OCI-M2 (cell line): ENCODE measurements around the gene ACOX3.
"Not testable (repeated sequence)": the region's sequence is repeated elsewhere in the genome, so short reads cannot be mapped to it uniquely, and the experiment has no call there.

Source experiments
- DNase-seq: peaks from one replicate; lab custom pipeline; 2025; ENCODE audit not compliant: unreplicated experiment; lab: John Stamatoyannopoulos, UW

ACOX3 gene

DNA sequence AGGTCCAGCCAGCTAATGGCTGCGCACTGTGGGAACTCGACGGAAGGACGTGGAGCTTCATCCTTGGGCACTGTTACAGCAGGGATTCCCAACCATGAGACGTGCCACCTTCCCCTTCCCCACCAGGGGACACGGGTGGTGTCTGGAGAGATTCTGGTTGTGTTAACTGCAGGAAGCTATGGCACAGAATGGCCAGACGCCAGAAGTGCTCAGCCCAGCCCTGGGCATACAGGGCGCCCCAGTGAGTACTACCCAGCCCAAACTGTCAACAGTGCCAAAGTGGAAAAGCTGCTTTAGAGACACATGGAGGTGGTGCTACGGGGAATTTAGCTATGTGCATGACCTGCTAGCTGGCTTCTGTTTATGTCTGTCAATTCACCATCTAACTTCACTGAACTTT lies 32.8 kb downstream of the ACOX3 start:
- DNase-seq = no peak

DNA sequence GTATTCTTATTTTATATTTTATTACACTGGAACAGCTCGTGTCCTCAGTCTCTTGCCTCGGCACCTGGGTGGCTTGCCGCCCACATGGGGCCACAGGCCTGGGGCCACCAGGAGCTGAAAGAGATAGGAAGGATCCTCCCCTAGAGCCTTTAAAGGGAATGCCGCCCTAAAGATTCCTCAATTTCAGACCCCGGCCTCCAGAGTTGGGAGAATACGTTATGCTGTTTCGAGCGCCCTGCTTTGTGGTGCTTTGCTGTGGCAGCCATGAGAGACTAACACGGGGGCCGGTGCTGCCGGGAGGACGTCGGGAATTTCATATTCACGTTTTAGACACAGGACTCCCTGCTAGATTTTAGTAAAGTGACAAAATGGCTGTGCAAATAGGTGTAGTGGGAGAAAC lies 33.2 kb downstream of the ACOX3 start:
- DNase-seq = no peak

DNA sequence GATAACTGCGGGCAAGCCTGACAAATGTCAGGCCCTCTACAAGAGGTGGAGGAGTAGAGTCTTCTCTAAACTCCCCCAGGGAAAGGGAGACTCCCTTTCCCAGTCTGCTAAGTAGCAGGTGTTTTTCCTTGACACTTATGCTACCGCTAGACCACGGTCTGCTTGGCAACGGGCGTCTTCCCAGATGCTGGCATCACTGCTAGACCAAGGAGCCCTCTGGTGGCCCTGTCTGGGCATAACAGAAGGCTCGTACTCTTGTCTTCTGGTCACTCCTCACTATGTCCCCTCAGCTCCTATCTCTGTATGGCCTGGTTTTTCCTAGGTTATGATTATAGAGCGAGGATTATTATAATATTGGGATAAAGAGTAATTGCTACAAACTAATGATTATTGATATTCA lies 33.6 kb downstream of the ACOX3 start:
- not testable (repeated sequence) for DNase-seq

DNA sequence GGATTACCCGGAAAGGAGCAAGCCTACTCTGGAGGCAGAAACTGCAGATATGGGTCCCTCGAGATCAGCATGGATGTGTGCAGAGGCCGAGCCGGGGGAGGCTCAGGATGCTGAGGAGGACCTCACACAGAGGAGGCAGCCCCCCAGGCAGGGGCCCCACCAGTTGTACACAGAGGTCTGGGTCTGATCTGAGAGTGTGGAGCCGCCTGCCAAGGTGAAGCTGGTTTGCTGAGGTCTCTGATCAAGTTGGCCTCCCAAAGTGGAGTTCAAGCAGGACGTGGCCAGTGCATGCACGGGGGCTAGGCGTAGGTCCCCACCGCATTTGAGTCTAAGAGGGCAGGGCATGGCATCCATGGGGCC lies 35.0 kb downstream of the ACOX3 start:
- DNase-seq = no peak

DNA sequence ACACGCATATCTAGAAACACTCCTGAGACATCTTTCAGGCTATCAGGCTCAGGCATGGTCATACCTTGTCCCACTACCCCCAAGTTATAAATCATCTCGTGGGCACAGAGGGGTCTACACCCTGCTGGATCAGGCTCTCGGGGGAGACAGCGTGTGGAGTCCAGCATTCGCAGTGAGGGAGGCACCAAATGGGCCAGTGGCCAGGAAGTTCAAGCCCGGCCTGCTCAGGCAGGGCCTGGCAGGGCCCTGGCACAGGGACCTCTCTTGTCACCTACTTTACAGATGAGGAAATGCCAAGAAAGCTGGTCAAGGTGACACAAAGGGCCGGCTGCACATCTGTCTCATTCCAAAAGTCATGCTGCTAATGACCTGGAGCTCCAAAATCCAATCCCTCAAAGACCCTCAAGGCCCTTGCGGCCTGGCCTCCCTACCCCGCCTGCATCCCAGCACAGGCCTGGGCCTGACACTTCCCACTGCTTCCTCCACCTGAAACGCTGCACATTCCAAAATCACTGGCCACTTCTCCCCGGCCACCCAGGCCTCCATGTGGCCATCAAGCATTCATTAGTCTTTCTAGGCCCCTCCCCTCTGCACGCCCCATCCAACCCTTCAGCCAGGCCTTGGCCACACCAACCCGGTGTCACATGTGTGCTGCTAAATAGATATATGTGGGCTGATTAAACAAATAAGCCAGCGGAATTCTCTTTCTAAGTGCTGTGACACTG lies 35.6 kb downstream of the ACOX3 start:
- no peak for DNase-seq

DNA sequence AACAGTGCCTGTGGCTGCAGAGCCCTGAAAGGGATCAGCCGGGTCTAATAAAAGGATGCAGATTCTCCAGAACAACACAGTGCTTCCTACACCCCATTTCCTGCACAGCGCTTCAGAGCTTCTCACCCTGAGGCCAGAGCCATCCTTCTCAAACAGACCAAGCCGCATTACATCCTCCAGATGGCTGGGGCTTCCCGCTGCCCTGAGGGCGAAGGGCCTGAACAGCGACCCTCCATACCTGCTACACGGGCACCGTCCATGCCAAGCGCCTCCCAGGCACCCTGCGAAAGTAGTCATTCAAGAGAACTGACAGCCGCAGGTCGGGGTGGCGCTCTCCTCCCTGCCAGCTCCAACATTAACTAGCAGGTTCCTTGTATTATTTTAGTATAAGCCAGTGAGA lies 36.5 kb downstream of the ACOX3 start:
- no peak for DNase-seq

DNA sequence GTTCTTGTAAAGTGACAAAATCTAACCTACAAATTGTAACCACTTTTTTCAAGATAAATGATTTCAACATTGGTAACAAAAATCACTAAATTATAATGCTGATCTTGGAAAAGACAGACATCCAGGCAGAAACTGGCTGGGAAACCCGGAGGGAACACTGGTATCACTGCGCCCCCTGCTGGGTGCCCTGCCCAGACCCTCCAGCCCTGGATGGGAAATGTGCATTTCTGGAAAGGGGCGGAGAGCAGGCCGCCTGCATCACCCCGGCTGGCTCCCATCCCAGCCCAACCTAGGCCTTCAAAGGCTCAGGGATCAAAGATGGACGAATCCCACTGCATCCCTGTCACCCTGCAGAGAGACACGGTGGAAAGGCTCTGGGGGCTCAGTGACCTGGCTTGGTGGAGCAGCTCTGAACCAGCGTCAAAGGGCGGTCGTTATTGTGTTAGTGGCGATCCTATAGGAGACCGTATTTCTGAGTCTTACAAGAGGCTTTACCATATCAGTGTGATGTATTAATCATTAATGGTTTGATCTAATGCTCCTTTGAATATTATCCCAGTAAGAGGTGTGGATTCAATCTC lies 37.3 kb downstream of the ACOX3 start:
- DNase-seq = peak; percentile 4

DNA sequence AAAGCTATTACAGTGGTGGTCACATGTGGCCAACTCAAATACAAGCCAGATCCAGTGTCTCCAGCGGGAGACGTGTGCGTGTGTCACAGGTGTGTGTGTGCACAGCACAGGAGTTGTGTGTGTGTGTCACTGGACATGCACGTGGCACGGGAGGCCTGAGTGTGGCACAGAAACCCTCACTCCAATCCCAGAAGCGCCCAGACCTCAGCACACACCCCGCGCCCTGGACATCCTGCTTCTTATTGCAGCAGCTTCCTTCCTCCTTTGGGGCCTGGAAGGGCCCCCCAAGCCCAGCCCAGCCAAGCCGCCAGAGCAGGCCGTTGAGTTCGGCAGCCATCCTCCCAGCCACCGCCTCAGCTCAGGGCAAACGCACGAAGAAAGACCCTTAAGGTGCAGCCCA lies 37.9 kb downstream of the ACOX3 start:
- no peak for DNase-seq

DNA sequence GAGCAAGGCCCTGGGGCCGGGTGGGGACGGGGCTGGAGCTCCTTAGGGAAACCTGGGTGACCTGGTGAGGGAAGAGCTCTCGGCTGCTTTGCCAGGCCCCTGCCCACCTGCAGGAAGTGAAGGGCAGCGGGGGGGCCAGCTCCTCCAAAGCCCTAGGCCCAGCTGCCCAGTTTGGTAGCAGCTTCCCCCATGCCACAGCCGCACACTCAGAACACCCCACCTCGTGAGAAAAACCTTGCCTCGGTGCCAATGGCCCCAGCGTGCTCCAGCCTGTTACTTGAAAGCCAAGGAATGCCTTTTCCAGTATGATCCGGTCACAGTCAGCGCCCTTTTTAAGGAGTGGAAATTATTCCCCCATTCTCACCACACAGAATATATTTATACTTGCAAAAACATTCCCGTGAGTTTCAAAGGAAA lies 38.3 kb downstream of the ACOX3 start:
- DNase-seq = no peak

DNA sequence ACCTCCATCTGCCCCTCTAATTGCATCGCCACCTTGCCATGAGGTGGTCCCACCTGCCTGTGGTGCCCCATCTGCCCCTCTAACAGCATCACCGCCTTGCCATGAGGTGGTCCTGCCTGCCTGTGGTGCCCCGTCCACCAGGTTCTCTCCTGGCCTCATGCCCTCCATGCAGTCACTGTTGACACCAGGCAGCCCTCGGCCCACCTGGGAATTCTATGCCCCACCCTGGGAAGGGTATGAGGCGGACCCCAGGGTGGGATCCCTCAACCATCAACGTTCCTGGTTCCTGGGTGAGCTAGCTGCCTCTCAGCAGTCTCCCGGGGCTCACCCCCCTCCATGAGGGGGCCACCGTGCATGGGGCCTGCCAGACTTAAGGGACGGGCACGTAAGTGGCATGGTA lies 38.9 kb downstream of the ACOX3 start:
- no peak for DNase-seq

DNA sequence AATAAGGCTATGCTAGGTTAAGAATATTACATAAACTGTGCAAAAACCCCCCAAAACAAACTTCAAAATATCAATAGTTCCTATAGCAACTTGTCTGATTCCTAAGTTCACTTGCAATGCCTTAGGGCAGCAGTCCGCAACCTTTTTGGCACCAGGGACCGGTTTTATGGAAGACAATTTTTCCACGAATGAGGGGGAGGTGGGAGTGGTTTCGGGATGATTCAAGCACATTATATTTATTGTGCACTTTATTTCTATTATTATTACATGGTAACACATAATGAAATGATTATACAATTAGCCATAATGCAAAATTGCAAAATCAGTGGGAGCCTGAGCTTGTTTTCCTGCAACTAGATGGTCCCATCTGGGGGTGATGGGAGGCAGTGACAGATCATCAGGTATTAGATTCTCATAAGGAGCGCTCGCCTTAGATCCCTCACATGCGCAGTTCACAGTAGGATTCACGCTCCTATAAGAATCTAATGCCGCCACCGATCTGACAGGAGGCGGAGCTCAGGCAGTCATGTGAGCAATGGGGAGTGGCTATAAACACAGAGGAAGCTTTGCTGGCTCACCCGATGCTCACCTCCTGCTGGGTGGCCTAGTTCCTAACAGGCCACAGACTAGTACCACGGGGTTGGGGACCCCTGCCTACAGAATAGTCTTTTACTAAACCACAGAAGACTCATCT lies 39.7 kb downstream of the ACOX3 start:
- DNase-seq = no peak

DNA sequence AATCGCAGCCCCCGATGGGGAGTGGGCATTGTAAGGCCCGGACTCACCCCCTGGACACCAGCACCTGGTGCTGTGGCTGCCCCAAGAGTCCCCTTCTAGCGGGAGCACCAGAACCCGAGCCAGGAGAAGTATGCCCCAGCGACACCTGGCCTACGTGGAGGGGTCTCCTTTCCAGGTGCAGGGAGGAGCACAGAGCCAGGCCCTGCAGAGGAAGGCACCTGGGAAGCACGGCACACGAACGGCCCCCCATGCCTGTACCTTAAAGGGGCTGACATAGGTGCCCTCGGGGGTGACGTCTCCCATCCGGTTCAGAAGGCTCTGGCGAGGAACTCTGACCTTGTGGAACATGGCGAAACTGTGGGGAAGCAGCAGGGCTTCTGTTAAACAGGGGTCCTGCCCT lies 41.2 kb downstream of the ACOX3 start:
- DNase-seq = no peak

DNA sequence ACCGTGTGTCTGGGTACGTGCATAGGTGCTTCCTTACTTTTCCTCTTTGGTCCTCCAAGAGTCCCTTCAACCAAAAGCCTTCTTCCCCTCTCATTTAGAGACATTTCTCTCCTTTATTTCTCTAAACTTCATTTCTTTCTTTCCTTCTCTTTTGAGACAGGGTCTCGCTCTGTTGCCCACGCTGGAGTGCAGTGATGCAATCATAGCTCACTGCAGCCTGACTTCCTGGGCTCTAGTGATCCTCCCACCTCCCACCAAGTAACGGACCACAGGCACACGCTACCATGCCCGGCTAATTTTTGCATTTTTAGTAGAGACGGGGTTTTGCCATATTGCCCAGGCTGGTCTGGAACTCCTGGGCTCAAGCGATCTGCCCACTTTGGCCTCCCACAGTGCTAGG lies 42.2 kb downstream of the ACOX3 start:
- DNase-seq = no peak

DNA sequence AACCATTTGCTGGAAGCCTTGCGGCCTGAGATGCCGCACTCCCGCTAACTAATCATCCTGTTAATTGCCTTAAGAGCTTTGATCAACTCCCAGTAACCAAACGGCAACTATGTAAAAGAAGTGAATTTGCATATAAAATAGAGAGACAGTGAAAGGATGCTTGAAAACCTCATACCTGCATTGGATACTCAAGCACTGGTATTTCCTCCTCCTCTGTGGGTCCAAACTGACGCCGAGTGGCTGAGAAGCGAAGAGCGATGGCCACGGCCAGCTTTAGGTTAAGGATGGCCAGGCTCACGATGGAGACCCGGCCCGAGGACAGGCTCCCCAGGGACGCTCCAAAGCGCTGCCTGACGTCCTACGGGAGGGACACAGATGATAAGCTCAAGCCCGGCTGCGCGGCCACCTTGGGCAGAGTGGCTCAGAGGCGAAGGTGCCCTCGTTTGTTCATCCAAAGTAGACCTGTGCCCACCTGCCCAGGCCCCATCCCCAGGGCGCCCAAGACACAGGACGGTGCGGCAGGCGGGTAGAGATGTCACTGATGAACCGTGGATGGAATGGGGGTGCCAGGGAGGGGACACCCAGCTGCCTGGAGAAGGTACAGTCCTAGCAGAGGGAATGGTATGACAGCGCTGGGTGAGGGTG lies 43.6 kb downstream of the ACOX3 start:
- DNase-seq = no peak

DNA sequence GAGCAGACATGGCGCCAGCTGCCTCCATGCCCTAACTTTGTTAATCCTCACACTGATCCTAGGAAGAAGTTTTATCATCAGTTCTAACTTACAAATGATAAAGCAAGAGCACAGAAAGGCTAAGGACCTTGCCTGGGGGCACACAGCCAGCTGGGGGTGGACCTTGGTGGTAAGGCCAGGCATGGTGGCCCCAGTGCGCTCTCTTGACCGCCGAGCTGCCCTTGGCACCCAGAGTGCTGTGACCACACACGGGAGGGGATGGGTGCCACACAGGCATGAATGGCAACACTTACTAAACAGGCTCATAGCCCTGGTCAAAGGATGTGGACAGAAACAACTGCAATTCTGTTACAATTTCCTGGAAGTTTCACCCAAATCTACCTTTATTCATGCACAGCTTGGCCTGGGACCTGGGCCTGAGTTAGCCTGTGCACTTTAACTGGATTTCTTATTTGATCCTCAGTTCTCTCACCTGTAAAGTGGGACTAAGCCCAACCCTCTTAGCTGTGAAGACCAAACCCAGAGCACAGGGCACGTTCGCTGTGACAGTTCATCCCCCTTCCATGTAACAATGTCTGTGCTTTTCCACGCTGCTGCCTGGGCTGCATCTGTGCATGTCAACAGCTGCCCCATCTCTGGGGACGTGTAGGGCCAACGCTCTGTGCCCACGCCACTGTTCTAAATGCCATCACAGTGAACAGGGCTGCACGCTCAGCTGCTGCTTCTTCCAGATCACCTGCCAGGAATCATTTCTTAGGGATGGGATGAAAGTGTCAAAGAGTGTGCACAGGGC lies 44.8 kb downstream of the ACOX3 start:
- no peak for DNase-seq

DNA sequence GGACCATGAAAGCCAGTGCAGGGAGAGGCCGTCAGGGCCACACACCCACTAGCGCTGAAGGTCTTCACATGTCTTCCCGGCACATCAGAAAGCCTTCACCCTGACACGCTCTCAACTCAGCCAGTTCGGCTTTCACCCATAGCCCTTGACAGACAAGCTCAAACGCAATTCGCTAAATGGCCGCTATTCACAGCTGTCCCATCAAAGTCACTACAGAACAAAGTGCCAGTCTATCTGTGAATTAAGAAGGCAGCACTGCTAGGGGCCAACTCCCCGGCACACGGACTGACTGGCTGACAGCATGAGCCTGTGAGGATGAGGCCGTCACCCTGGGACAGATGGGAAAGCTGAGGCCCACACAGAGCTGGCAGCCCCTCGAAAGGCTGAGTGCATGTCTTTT lies 45.7 kb downstream of the ACOX3 start:
- no peak for DNase-seq

DNA sequence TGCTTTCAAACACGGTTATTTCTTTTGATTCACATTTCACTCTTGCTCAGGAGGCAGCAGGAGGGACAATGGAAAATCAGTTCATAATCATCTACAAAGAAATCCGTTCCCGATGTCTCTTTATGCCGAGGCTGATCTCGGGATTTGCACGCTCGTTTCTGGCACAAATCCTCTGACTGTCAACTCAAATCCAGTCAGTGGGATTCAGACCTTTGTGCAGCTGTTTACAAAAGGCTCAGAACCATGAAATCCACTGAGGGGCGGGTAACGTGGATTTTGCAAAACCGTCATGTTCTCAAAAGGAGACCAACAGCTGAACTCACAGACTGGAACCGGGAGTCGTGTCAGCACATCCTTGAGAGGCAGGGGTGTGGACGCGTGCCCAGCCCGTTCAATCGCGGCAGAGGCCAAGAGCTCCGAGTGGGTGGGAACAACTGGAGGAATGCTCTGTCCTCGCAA lies 46.4 kb downstream of the ACOX3 start:
- no peak for DNase-seq

DNA sequence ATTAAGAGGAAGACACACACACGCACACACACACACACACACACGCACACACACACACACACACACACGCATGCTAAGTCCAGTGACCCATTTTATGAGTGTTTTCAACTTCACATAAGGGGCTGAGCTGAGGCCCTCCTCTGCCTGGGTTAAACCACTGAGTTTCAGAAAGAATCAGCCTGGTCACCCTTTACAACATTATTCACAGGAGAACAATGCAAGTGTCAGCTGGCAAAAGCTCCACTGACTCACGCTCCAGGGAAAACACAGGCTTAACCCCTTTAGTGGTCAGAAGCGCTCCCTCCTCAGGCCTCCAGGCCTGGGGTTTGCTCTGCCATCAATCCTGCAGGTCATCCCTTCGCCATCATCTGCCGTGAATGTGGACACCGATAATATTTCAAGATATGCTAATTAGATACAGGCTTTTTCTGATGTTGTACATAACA lies 46.9 kb downstream of the ACOX3 start:
- DNase-seq = no peak

DNA sequence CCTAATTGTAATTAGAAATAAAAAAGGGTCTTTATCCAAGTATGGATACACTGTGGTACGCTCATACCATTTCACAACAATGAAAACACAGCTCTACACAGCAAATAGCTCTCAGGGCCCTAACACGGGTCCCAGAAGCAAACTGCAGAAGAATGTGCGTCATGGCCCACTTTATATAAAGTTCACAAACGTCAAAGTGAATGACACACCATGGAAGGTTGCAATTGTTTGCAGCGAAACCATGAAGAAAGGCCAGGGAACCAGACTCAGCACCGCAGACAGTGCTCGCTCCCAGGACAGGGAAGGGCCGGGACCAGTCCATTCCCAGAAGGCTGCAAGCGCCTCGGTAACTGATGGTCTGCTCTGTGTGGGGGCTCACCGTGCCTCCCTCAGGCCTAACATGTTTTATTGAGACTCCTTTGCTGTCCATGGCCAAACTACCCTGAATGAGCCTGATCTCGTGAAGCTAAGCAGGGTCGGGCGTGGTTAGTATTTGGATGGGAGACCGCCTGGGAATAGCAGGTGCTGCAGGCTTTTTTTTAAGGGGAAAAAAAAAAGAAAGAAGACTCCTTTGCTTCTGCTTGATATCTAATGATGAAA lies 47.8 kb downstream of the ACOX3 start:
- no peak for DNase-seq

DNA sequence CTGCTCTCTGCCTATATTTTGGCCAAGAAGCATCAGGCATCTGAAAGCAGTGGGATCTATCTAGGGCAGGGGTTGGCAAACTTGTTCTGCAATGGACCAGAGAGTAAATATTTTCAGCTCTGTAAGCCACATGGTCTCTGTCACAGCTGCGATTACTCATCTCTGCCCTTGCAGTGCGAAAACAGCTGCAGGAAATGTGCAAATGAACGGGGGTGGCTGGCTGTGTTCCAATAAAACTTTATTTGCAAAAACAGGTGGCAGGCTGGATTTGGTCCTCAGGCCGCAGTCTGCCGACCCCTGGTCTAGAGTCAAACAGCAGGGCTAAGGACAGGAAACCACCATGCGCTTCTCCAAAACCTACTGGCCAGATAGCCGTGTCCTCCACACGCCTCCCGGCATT lies 48.6 kb downstream of the ACOX3 start:
- no peak for DNase-seq

DNA sequence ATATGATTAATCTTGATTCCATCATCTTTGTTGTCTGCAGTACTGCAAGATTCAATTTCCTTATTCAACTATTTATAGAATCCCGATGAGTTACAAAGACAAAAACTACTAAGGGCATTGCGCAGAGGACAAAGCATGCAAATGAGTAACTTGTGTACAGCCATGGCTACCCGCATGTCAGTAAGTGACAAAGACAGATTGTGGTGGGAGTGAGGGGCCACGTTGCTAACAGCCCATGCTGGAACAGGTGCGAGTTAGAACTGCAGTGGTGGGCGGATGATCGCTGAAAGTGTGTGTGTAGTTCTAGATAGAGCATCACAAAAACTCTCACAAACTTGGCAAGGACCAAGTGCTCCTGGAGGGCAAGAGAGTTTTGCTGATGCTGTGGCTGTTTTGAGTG lies 49.5 kb downstream of the ACOX3 start:
- no peak for DNase-seq
